Measurements from ENCODE around the gene PARP11.

GRCh38 chr12:3905664-3906063, 32.5 kb upstream of the PARP11 start:
- TF ChIP-seq ARNT (IDR thresholded peaks at IDR 0.05): no peak
- no peak for TF ChIP-seq TARDBP (IDR thresholded peaks at IDR 0.05)
- no peak for TF ChIP-seq BHLHE40 (IDR thresholded peaks at IDR 0.05; ENCODE audit: borderline replicate concordance)
- TF ChIP-seq FOXM1 (IDR thresholded peaks at IDR 0.05; ENCODE audit: borderline replicate concordance): no peak
- no peak for TF ChIP-seq LEF1 (IDR thresholded peaks at IDR 0.05; ENCODE audit: borderline replicate concordance)
- TF ChIP-seq NFRKB (IDR thresholded peaks at IDR 0.05): no peak
- TF ChIP-seq SP1 (IDR thresholded peaks at IDR 0.05): no peak
- no peak for TF ChIP-seq ELF4 (IDR thresholded peaks at IDR 0.05)
- no peak for TF ChIP-seq HDGF (IDR thresholded peaks at IDR 0.05; ENCODE audit: borderline replicate concordance)
- TF ChIP-seq FOXK2 (IDR thresholded peaks at IDR 0.05): no peak
- TF ChIP-seq FOXA1 (IDR thresholded peaks at IDR 0.05): no peak
